GM19193 (cell line): Measurements from ENCODE around the gene DMAC1.

Experiments
- POLR2A ChIP-seq: IDR thresholded peaks from 4 replicates; pipeline ENCODE4 v1.6.1; 2011; ENCODE audit not compliant: insufficient read depth, insufficient read length; ENCODE audit errors: extremely low read depth

Gene DMAC1

GRCh38 chr9:7790022-7790818 lies 9.4 kb downstream of the DMAC1 start:
- TF ChIP-seq POLR2A = no peak

GRCh38 chr9:7788772-7789171 lies 10.8 kb downstream of the DMAC1 start:
- no peak for TF ChIP-seq POLR2A

- TF ChIP-seq POLR2A = no peak
Measured at GRCh38 chr9:7785813-7786212, 13.8 kb downstream of the DMAC1 start.

GRCh38 chr9:7784472-7784871 lies 15.1 kb downstream of the DMAC1 start:
- TF ChIP-seq POLR2A = no peak

GRCh38 chr9:7783635-7784063 lies 15.9 kb downstream of the DMAC1 start:
- TF ChIP-seq POLR2A = no peak

GRCh38 chr9:7782400-7783120 lies 17.0 kb downstream of the DMAC1 start:
- no peak for TF ChIP-seq POLR2A

- TF ChIP-seq POLR2A = no peak
Measured at GRCh38 chr9:7780261-7780988, 19.2 kb downstream of the DMAC1 start.

- no peak for TF ChIP-seq POLR2A
Measured at GRCh38 chr9:7778851-7779600, 20.6 kb downstream of the DMAC1 start.

GRCh38 chr9:7777771-7778170 lies 21.8 kb downstream of the DMAC1 start:
- no peak for TF ChIP-seq POLR2A

- TF ChIP-seq POLR2A = no peak
Measured at GRCh38 chr9:7770111-7770510, 29.5 kb downstream of the DMAC1 start.

GRCh38 chr9:7762600-7762999 lies 37.0 kb downstream of the DMAC1 start:
- TF ChIP-seq POLR2A = no peak

GRCh38 chr9:7760014-7760415 lies 39.6 kb downstream of the DMAC1 start:
- no peak for TF ChIP-seq POLR2A

GRCh38 chr9:7756088-7756487 lies 43.5 kb downstream of the DMAC1 start:
- TF ChIP-seq POLR2A = no peak

GRCh38 chr9:7752481-7752880 lies 47.1 kb downstream of the DMAC1 start:
- TF ChIP-seq POLR2A = no peak
